DND-41 (cell line): ENCODE results near the gene USP24.

Source experiments
- ATAC-seq: fragments of 200-7000 bp; cut with Tn5 transposase; 3 replicates; pipeline ENCODE4 v1.9.1; 2021; ENCODE audit warnings: low read depth; ENCODE audit not compliant: insufficient read depth
- DNase-seq: peaks from one replicate; pipeline ENCODE4 v3.0.0-alpha.2; 2020
- H2AFZ ChIP-seq: 2 replicates; pipeline ENCODE4 v1.6.0; 2012; ENCODE audit warnings: low read depth, low read length
- H3K27ac ChIP-seq: 2 replicates; pipeline ENCODE4 v1.5.1; 2012; ENCODE audit warnings: low read length, inconsistent platforms
- H3K27me3 ChIP-seq: fragments of 200-600 bp; sonication (generic); 2 replicates; pipeline ENCODE4 v1.6.0; 2012; ENCODE audit warnings: low read length, mild to moderate bottlenecking, inconsistent platforms; ENCODE audit not compliant: insufficient read depth, poor library complexity
- H3K36me3 ChIP-seq: 2 replicates; pipeline ENCODE4 v1.5.1; 2012; ENCODE audit warnings: low read length, inconsistent platforms; ENCODE audit not compliant: insufficient read depth
- H3K4me1 ChIP-seq: 2 replicates; pipeline ENCODE4 v1.5.1; 2012; ENCODE audit warnings: mild to moderate bottlenecking, low read length; ENCODE audit not compliant: insufficient read depth
- H3K4me2 ChIP-seq: 2 replicates; pipeline ENCODE4 v1.6.0; 2012; ENCODE audit warnings: mild to moderate bottlenecking, moderate library complexity, low read length, inconsistent platforms; ENCODE audit not compliant: insufficient read depth
- H3K4me3 ChIP-seq, 2 experiments: fragments of 200-600 bp in 1 of 2; shearing (Covaris generic) in 1 of 2; 2 replicates each; pipeline ENCODE4 v1.5.1; 2012 to 2016; ENCODE audit warnings: inconsistent platforms in 2 of 2, low read length in 2 of 2, mild to moderate bottlenecking in 2 of 2, low read depth in 1 of 2, moderate library complexity in 1 of 2
- H3K79me2 ChIP-seq: 2 replicates; pipeline ENCODE4 v1.6.0; 2012; ENCODE audit warnings: low read length, inconsistent platforms; ENCODE audit not compliant: insufficient read depth
- H3K9ac ChIP-seq: 2 replicates; pipeline ENCODE4 v1.6.0; 2012; ENCODE audit warnings: low read depth, mild to moderate bottlenecking, inconsistent platforms, low read length, moderate library complexity
- H3K9me3 ChIP-seq: 2 replicates; pipeline ENCODE4 v1.5.1; 2012; ENCODE audit warnings: low read length, moderate library complexity, mild to moderate bottlenecking, inconsistent platforms; ENCODE audit not compliant: insufficient read depth, severe bottlenecking
- H4K20me1 ChIP-seq: 2 replicates; pipeline ENCODE4 v1.6.0; 2012; ENCODE audit warnings: low read length; ENCODE audit not compliant: insufficient read depth
- EZH2 ChIP-seq: IDR thresholded peaks from 3 replicates; pipeline ENCODE4 v1.6.1; 2012; ENCODE audit warnings: borderline replicate concordance, low read depth, mild to moderate bottlenecking, moderate library complexity, low read length, inconsistent platforms; ENCODE audit not compliant: severe bottlenecking
- TF ChIP-seq, protein P1 (sequence below): IDR thresholded peaks from 2 replicates; pipeline ENCODE4 v1.5.1; 2012; ENCODE audit warnings: borderline replicate concordance, low read length, moderate library complexity, mild to moderate bottlenecking; ENCODE audit not compliant: poor library complexity, severe bottlenecking; ENCODE audit errors: extremely low read depth

The USP24 gene

DNA sequence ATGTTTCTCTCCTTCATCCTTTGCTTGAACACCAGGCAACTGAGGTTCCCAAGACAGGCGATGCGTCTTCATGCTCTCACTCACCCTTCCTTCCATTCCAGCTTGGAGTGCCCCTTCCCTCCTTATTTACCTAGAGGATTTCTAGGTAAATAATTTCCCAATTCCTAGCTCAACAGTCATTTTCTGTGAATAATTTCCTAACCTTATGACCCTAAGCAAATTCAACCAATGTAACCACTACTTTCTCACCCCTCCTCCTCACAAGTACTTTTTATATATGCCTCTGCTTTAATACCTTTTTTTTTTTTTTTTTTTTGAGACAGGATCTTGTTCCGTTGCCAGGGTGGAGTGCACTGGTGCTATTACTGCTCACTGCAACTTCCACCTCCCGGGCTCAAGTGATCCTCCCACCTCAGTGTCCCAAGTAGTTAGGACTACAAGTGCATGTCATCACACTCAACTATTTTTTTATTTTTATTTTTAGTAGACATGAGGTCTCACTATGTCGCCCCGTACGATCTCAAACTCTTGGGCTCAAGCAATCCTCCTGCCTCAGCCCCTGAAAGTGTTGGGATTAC is 86.7 kb downstream of the USP24 start:
- DNase-seq (no peak), ATAC-seq (no peak)
- Histone ChIP-seq H3K27me3 (no peaks in the 10 kb centered on the region), H3K4me3 (no peak overlapping the region), H3K79me2 (no peaks in the 10 kb centered on the region), H4K20me1 (no peaks in the 10 kb centered on the region), H3K9me3 (no peaks in the 10 kb centered on the region), H3K36me3 (peaks cover 91% of the 10 kb centered on the region), H3K4me1 (no peaks in the 10 kb centered on the region), H3K4me2 (no peak overlapping the region), H3K9ac (no peak overlapping the region), H3K27ac (no peak overlapping the region), H2AFZ (no peak overlapping the region)
- TF ChIP-seq, protein P1, sequence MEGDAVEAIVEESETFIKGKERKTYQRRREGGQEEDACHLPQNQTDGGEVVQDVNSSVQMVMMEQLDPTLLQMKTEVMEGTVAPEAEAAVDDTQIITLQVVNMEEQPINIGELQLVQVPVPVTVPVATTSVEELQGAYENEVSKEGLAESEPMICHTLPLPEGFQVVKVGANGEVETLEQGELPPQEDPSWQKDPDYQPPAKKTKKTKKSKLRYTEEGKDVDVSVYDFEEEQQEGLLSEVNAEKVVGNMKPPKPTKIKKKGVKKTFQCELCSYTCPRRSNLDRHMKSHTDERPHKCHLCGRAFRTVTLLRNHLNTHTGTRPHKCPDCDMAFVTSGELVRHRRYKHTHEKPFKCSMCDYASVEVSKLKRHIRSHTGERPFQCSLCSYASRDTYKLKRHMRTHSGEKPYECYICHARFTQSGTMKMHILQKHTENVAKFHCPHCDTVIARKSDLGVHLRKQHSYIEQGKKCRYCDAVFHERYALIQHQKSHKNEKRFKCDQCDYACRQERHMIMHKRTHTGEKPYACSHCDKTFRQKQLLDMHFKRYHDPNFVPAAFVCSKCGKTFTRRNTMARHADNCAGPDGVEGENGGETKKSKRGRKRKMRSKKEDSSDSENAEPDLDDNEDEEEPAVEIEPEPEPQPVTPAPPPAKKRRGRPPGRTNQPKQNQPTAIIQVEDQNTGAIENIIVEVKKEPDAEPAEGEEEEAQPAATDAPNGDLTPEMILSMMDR, result no peak
- TF ChIP-seq EZH2, result no peak

GRCh38 chr1:55127827-55128343 is 87.3 kb downstream of the USP24 start:
- DNase-seq, result no peak
- H3K9ac ChIP-seq, result no peak overlapping the region
- H3K4me2 ChIP-seq, result no peak overlapping the region
- no peaks in the 10 kb centered on the region for H3K4me1 ChIP-seq
- H3K4me3 ChIP-seq, result no peak overlapping the region
- no peak overlapping the region for H2AFZ ChIP-seq
- H3K27ac ChIP-seq, result no peak overlapping the region
- no peak for ATAC-seq
- H3K27me3 ChIP-seq, result no peaks in the 10 kb centered on the region
- no peaks in the 10 kb centered on the region for H3K9me3 ChIP-seq
- no peaks in the 10 kb centered on the region for H4K20me1 ChIP-seq
- peaks cover 92% of the 10 kb centered on the region for H3K36me3 ChIP-seq
- H3K79me2 ChIP-seq, result no peaks in the 10 kb centered on the region
- TF ChIP-seq EZH2, result no peak
- TF ChIP-seq, protein P1, result no peak

DNA sequence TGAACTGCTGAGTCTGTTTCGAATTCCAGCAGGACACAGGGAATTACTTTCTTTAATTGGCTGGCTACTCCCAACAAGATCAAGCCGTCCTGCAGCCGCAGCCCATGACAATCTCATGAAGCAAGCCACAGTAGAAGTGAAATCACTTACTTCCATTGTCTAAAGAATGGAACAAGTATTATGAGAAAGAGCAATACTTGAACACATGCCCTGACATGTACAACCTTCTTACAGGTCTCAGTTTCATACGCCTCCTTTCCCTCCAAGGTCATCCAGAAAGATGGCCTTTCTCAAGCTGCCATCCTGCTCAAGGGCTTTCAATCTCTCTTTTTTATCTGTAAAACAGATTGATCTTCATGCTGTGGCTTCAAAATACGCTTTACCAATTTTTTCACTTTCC is 90.7 kb downstream of the USP24 start:
- Histone ChIP-seq H3K4me1 (no peaks in the 10 kb centered on the region), H3K27ac (no peak overlapping the region), H3K4me2 (no peak overlapping the region), H3K9me3 (no peaks in the 10 kb centered on the region), H3K4me3 (no peak overlapping the region), H3K27me3 (no peaks in the 10 kb centered on the region), H4K20me1 (no peaks in the 10 kb centered on the region), H3K9ac (no peak overlapping the region), H2AFZ (no peak overlapping the region), H3K79me2 (no peaks in the 10 kb centered on the region), H3K36me3 (peaks cover 90% of the 10 kb centered on the region)
- TF ChIP-seq, protein P1, result no peak
- TF ChIP-seq EZH2, result no peak
- ATAC-seq, result no peak
- DNase-seq, result no peak
